ENCODE data around the gene SVEP1.

DNA sequence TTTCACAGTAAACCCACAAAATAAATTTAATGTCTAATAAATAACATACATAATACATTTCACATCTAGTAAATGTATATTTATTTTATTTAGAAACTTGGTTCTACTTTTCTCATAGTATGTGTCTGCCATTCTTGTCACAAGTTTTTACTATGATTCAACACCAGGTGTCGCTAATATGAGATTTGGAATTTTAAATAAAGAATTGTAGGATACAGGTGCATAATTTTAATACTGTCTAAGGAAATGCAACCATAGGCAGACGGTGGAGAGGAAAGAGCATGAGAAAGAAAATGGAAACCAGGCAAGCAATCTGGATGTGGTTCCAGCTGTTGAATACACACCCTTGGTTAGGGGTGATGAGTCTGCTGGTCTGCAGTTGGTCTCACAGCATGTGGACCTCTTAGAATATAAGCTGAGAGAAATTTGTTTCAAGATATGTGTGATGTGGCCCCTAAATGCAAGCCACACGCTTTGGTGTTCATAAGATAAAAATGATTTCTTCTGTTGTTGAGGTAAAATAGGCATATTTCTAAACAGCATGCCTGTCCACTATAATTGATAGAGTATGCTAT lies 127.2 kb downstream of the SVEP1 start:
- no peak for TF ChIP-seq RFX5 (IDR thresholded peaks at IDR 0.05; ENCODE audit: low read length)
- no peak for TF ChIP-seq EZH2phosphoT487 (IDR thresholded peaks at IDR 0.05; ENCODE audit: borderline replicate concordance, low read depth)

All from SK-N-SH (cell line).